Nephron progenitor cell (in vitro differentiated cells): ENCODE measurements around the gene NUCB1.

ENCODE experiments used
- DNase-seq: peaks from one replicate; pipeline ENCODE4 v3.0.0; 2021
- H3K27ac Mint-ChIP-seq: 2 replicates; pipeline ENCODE4 v1.8.0; 2021; ENCODE audit warnings: mild to moderate bottlenecking, moderate library complexity, mixed read lengths
- H3K27me3 Mint-ChIP-seq: 2 replicates; pipeline ENCODE4 v1.8.0; 2021; ENCODE audit warnings: mild to moderate bottlenecking, low read depth, mixed read lengths; ENCODE audit not compliant: poor library complexity
- H3K36me3 Mint-ChIP-seq: 2 replicates; pipeline ENCODE4 v1.8.0; 2021; ENCODE audit warnings: low read depth, mixed read lengths
- H3K4me1 Mint-ChIP-seq: 2 replicates; pipeline ENCODE4 v1.8.0; 2021; ENCODE audit warnings: mixed read lengths
- H3K4me3 Mint-ChIP-seq: 2 replicates; pipeline ENCODE4 v1.8.0; 2021; ENCODE audit warnings: mild to moderate bottlenecking, moderate library complexity, mixed read lengths
- H3K9me3 Mint-ChIP-seq: 2 replicates; pipeline ENCODE4 v1.8.0; 2021; ENCODE audit warnings: mild to moderate bottlenecking, moderate library complexity, mixed read lengths
- CTCF ChIP-seq: fragments of 200-600 bp; sonication (generic); IDR thresholded peaks from 2 replicates; pipeline ENCODE4 v1.5.0; 2021; ENCODE audit warnings: antibody characterized with exemption

The NUCB1 gene

GRCh38 chr19:48928164-48929025, 28.3 kb downstream of the NUCB1 start:
- peaks cover 24% of the 10 kb centered on the region for H3K27me3 Mint-ChIP-seq
- H3K36me3 Mint-ChIP-seq: no peaks in the 10 kb centered on the region
- TF ChIP-seq CTCF: no peak
- H3K4me3 Mint-ChIP-seq: no peak overlapping the region
- peaks cover 6% of the 10 kb centered on the region for H3K4me1 Mint-ChIP-seq
- no peaks in the 10 kb centered on the region for H3K9me3 Mint-ChIP-seq
- no peak for DNase-seq
- no peak overlapping the region for H3K27ac Mint-ChIP-seq

GRCh38 chr19:48933382-48933932, 33.3 kb downstream of the NUCB1 start, which contains the start of gene DHDH:
DHDH (plus strand) TSS chr19:48933699; CDS start chr19:48933722, 23 bp downstream.
- Mint-ChIP-seq H3K27ac (no peak within 1 kb of the TSS), H3K36me3 (no peaks in the 10 kb centered on the region), H3K4me3 (peak within 1 kb of the TSS; percentile 92), H3K9me3 (peaks cover 4% of the 10 kb centered on the region), H3K27me3 (peaks cover 42% of the 10 kb centered on the region), H3K4me1 (peaks cover 22% of the 10 kb centered on the region)
- TF ChIP-seq CTCF: no peak
- DNase-seq: peak; percentile 92

- Mint-ChIP-seq H3K4me3 (peak overlapping the region; percentile 68), H3K27ac (no peak overlapping the region), H3K9me3 (peaks cover 7% of the 10 kb centered on the region), H3K27me3 (peaks cover 47% of the 10 kb centered on the region), H3K4me1 (peaks cover 22% of the 10 kb centered on the region), H3K36me3 (peaks cover 8% of the 10 kb centered on the region)
- DNase-seq: no peak
- TF ChIP-seq CTCF: no peak
Measured at GRCh38 chr19:48934837-48935236, 34.7 kb downstream of the NUCB1 start.

- TF ChIP-seq CTCF: no peak
- Mint-ChIP-seq H3K36me3 (peaks cover 8% of the 10 kb centered on the region), H3K27ac (no peak overlapping the region), H3K4me3 (no peak overlapping the region), H3K27me3 (peaks cover 47% of the 10 kb centered on the region), H3K4me1 (peaks cover 22% of the 10 kb centered on the region), H3K9me3 (peaks cover 11% of the 10 kb centered on the region)
- no peak for DNase-seq
Measured at GRCh38 chr19:48935864-48936263, 35.8 kb downstream of the NUCB1 start.

- no peak for DNase-seq
- H3K27ac Mint-ChIP-seq: no peak overlapping the region
- TF ChIP-seq CTCF: no peak
- peaks cover 14% of the 10 kb centered on the region for H3K36me3 Mint-ChIP-seq
- H3K27me3 Mint-ChIP-seq: peaks cover 24% of the 10 kb centered on the region
- no peak overlapping the region for H3K4me3 Mint-ChIP-seq
- peaks cover 17% of the 10 kb centered on the region for H3K4me1 Mint-ChIP-seq
- peaks cover 17% of the 10 kb centered on the region for H3K9me3 Mint-ChIP-seq
Measured at GRCh38 chr19:48938256-48938655, 38.1 kb downstream of the NUCB1 start.
